ENCODE data around the gene KSR2. TPM values are rescaled to one million over a fixed set of nuclear protein-coding genes. Genes with fewer than 3 reads are reported as not detected.

KSR2 gene
- total and polyA plus RNA-seq, 2 donors from 2014 or later: 0.34 to 2.9 TPM

- FAIRE-seq (no peak), DNase-seq (peak in 3 of 5 donors; percentile 38 to 66 (median 48))
- Histone ChIP-seq H3K9ac (ENCODE audit: low read length in 3 of 3) (no peak overlapping the region), H3K4me3 (ENCODE audit: low read length in 3 of 3) (no peak overlapping the region), H3K27ac (ENCODE audit: low read depth in 2 of 2, low read length in 2 of 2) (no peak overlapping the region), H3K9me3 (ENCODE audit: control insufficient read depth in 2 of 3, insufficient read depth in 1 of 3, low read length in 3 of 3) (no peaks in the 10 kb centered on the region), H3K4me1 (ENCODE audit: control insufficient read depth in 2 of 3, insufficient read depth in 2 of 3, low read depth in 1 of 3, low read length in 3 of 3) (no peaks in the 10 kb centered on the region), H3K27me3 (ENCODE audit: control insufficient read depth, insufficient read depth, low read length) (no peaks in the 10 kb centered on the region), H3K36me3 (ENCODE audit: control insufficient read depth in 2 of 3, insufficient read depth in 3 of 3, low read length in 3 of 3) (no peaks in the 10 kb centered on the region)
- TF ChIP-seq, protein P1, sequence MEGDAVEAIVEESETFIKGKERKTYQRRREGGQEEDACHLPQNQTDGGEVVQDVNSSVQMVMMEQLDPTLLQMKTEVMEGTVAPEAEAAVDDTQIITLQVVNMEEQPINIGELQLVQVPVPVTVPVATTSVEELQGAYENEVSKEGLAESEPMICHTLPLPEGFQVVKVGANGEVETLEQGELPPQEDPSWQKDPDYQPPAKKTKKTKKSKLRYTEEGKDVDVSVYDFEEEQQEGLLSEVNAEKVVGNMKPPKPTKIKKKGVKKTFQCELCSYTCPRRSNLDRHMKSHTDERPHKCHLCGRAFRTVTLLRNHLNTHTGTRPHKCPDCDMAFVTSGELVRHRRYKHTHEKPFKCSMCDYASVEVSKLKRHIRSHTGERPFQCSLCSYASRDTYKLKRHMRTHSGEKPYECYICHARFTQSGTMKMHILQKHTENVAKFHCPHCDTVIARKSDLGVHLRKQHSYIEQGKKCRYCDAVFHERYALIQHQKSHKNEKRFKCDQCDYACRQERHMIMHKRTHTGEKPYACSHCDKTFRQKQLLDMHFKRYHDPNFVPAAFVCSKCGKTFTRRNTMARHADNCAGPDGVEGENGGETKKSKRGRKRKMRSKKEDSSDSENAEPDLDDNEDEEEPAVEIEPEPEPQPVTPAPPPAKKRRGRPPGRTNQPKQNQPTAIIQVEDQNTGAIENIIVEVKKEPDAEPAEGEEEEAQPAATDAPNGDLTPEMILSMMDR (IDR thresholded peaks at IDR 0.05; ENCODE audit: borderline replicate concordance, extremely low read depth, insufficient read depth): no peak
- intact Hi-C loops (cut with DNase I): no loop called here
Observed at GRCh38 chr12:117603316-117604113, 365.3 kb downstream of the KSR2 start.

GRCh38 chr12:117599849-117600248 is 368.9 kb downstream of the KSR2 start:
- Histone ChIP-seq H3K9me3 (ENCODE audit: control insufficient read depth in 2 of 3, insufficient read depth in 1 of 3, low read length in 3 of 3) (no peaks in the 10 kb centered on the region), H3K27me3 (ENCODE audit: control insufficient read depth, insufficient read depth, low read length) (no peaks in the 10 kb centered on the region), H3K4me1 (ENCODE audit: control insufficient read depth in 2 of 3, insufficient read depth in 2 of 3, low read depth in 1 of 3, low read length in 3 of 3) (no peaks in the 10 kb centered on the region), H3K27ac (ENCODE audit: low read depth in 2 of 2, low read length in 2 of 2) (no peak overlapping the region), H3K9ac (ENCODE audit: low read length in 3 of 3) (no peak overlapping the region), H3K4me3 (ENCODE audit: low read length in 3 of 3) (no peak overlapping the region), H3K36me3 (ENCODE audit: control insufficient read depth in 2 of 3, insufficient read depth in 3 of 3, low read length in 3 of 3) (no peaks in the 10 kb centered on the region)
- FAIRE-seq: no peak
- no peak for DNase-seq
- TF ChIP-seq, protein P1 (IDR thresholded peaks at IDR 0.05; ENCODE audit: borderline replicate concordance, extremely low read depth, insufficient read depth): no peak
- intact Hi-C loops (cut with DNase I): no loop called here

DNA sequence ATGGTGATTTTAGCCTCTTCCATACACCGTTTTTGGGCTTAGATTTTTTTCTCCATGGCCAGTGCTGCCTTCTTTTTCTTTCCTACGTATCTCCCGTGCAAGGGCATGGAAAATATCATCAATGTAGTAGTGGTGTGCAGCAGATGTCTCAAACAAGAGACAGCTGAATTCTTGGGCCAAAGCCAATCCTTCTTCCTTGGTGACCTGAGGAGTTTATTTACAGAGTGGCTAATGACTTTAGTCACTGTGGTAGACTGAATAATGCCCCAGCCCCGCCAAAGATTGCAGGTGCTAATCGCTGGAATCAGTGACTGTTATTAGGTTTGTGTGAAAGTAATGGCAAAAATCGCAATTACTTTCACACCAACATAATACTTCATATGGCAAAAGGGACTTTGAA is 371.8 kb downstream of the KSR2 start:
- H3K27me3 ChIP-seq (ENCODE audit: control insufficient read depth, insufficient read depth, low read length): no peaks in the 10 kb centered on the region
- H3K9me3 ChIP-seq (ENCODE audit: control insufficient read depth in 2 of 3, insufficient read depth in 1 of 3, low read length in 3 of 3): no peaks in the 10 kb centered on the region
- no peak overlapping the region for H3K9ac ChIP-seq (ENCODE audit: low read length in 3 of 3)
- no peak overlapping the region for H3K27ac ChIP-seq (ENCODE audit: low read depth in 2 of 2, low read length in 2 of 2)
- TF ChIP-seq, protein P1 (IDR thresholded peaks at IDR 0.05; ENCODE audit: borderline replicate concordance, extremely low read depth, insufficient read depth): no peak
- intact Hi-C loops (cut with DNase I): no loop called here
- no peaks in the 10 kb centered on the region for H3K36me3 ChIP-seq (ENCODE audit: control insufficient read depth in 2 of 3, insufficient read depth in 3 of 3, low read length in 3 of 3)
- DNase-seq (no peak), FAIRE-seq (no peak)
- H3K4me1 ChIP-seq (ENCODE audit: control insufficient read depth in 2 of 3, insufficient read depth in 2 of 3, low read depth in 1 of 3, low read length in 3 of 3): no peaks in the 10 kb centered on the region
- H3K4me3 ChIP-seq (ENCODE audit: low read length in 3 of 3): no peak overlapping the region
